Lung (tissue), 12 donors: ENCODE data around the gene GRK1. TPM values are rescaled to one million over a fixed set of nuclear protein-coding genes. Genes with fewer than 3 reads are reported as not detected.

Experiments
- ATAC-seq: fragments of 200-7000 bp; cut with Tn5 transposase; one replicate; pipeline ENCODE4 v1.9.1; 2020; ENCODE audit warnings: moderate number of reproducible peaks; ENCODE audit not compliant: insufficient read depth, low FRiP score
- DNase-seq, 3 donors: peaks; one replicate each; pipeline ENCODE4 v3.0.0-alpha.2; 2013 to 2017
- H3K27ac ChIP-seq, 2 donors: one replicate each; pipeline ENCODE4 v1.5.1; 2013; ENCODE audit warnings: mild to moderate bottlenecking in 2 of 2, moderate library complexity in 2 of 2, control low read depth in 1 of 2, inconsistent platforms in 1 of 2, low read depth in 1 of 2, low read length in 1 of 2
- H3K27me3 ChIP-seq, 3 donors: one replicate each; pipeline ENCODE4 v1.5.1; 2013; ENCODE audit warnings: low read length in 2 of 3; ENCODE audit not compliant: control insufficient read depth in 3 of 3, insufficient read depth in 3 of 3
- H3K36me3 ChIP-seq, 4 donors: one replicate each; pipeline ENCODE4 v1.5.1; 2013; ENCODE audit warnings: low read length in 4 of 4, mild to moderate bottlenecking in 1 of 4, moderate library complexity in 1 of 4; ENCODE audit not compliant: control insufficient read depth in 4 of 4, insufficient read depth in 4 of 4
- H3K4me1 ChIP-seq, 5 donors: one replicate each; pipeline ENCODE4 v1.5.1; 2013; ENCODE audit warnings: low read length in 5 of 5, mild to moderate bottlenecking in 2 of 5, moderate library complexity in 1 of 5; ENCODE audit not compliant: control insufficient read depth in 5 of 5, insufficient read depth in 5 of 5
- H3K4me3 ChIP-seq: one replicate; pipeline ENCODE4 v1.5.1; 2013; ENCODE audit warnings: mild to moderate bottlenecking, control low read depth, moderate library complexity
- H3K9ac ChIP-seq, 2 donors: one replicate each; pipeline ENCODE4 v1.5.1; 2013; ENCODE audit warnings: low read length in 2 of 2, control low read depth in 1 of 2; ENCODE audit not compliant: insufficient read depth in 1 of 2
- H3K9me3 ChIP-seq, 4 donors: one replicate each; pipeline ENCODE4 v1.5.1; 2013; ENCODE audit warnings: low read length in 3 of 4, mild to moderate bottlenecking in 1 of 4, moderate library complexity in 1 of 4; ENCODE audit not compliant: control insufficient read depth in 4 of 4, insufficient read depth in 3 of 4
- WGBS, 2 donors: extraction: QIAGEN DNeasy Blood & Tissue Kit; methylation state at CpG; one replicate each; pipeline ENCODE4 v1.1.7; 2013; 5-methylcytosine and 5-hydroxymethylcytosine counted together
- polyA plus RNA-seq, 2 donors: library from polyadenylated mRNA; stranded (reverse); fragments of 200-250 nt; gene quantifications; one replicate each; pipeline ENCODE4 v1.2.1, GENCODE V29; 2013
- total RNA-seq, 2 donors: library from RNA; depleted of rRNA in 1 of 2; stranded (reverse); fragments of >200 nt in 1 of 2; gene quantifications; one replicate each; pipeline ENCODE4 v1.2.1, GENCODE V29; 2014 to 2021
- TF ChIP-seq, protein P1 (sequence below): IDR thresholded peaks from 2 replicates; pipeline ENCODE4 v1.5.1; 2012; ENCODE audit warnings: mild to moderate bottlenecking; ENCODE audit errors: control extremely low read depth, extremely low read depth
- donor health status: control.
- donor health status: control.
- donor health status: Bipolar disorder and iron deficiency.
- donor health status: healthy.
- donor health status: DM: yes; HTN: yes; CAD: no.

The GRK1 gene
- total and polyA plus RNA-seq, 4 donors: 0.03 to 3.1 TPM; not detected in 2

DNA sequence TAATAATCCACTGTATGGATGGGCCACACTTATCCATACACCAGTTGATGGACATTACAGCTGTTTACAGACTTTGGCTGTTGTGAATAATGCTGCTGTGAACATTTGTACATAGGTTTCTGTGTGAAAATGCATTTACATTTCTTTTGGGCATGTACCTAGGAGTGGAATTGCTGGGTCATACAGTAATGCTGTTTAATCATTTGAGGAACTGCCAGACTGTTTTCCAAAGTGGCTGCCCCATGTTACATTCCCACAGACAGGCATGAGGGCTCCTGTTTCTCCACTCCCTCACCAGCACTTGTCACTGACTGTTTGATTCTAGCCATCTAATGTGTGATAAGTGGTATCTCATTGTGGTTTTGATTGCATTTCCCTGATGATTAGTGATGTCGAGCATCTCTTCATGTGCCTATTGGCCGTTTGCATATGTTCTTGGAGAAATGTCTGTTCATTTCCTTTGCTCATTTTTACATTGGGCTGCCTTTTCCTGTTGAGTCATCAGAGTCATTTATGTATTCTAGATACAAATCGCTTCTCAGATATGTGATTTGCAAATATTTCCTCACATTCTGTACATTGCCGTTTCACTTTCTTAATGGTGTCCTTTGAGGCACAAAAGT lies 104.8 kb downstream of the GRK1 start:
- TF ChIP-seq, protein P1, sequence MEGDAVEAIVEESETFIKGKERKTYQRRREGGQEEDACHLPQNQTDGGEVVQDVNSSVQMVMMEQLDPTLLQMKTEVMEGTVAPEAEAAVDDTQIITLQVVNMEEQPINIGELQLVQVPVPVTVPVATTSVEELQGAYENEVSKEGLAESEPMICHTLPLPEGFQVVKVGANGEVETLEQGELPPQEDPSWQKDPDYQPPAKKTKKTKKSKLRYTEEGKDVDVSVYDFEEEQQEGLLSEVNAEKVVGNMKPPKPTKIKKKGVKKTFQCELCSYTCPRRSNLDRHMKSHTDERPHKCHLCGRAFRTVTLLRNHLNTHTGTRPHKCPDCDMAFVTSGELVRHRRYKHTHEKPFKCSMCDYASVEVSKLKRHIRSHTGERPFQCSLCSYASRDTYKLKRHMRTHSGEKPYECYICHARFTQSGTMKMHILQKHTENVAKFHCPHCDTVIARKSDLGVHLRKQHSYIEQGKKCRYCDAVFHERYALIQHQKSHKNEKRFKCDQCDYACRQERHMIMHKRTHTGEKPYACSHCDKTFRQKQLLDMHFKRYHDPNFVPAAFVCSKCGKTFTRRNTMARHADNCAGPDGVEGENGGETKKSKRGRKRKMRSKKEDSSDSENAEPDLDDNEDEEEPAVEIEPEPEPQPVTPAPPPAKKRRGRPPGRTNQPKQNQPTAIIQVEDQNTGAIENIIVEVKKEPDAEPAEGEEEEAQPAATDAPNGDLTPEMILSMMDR: no peak
- ATAC-seq (no peak), DNase-seq (no peak)
- Histone ChIP-seq H3K4me1 (peaks cover 0 to 7% (median 0%) of the 10 kb centered on the region in 5 donors), H3K9ac (no peak overlapping the region), H3K27me3 (peaks cover 0 to 6% (median 4%) of the 10 kb centered on the region in 3 donors), H3K36me3 (peaks cover 0 to 5% (median 0%) of the 10 kb centered on the region in 4 donors), H3K27ac (no peak overlapping the region), H3K9me3 (peaks cover 0 to 4% (median 3%) of the 10 kb centered on the region in 4 donors), H3K4me3 (no peak overlapping the region)
- 16 to 31% methylated on average over 4 of the region's 4 CpGs for WGBS, 2 donors

DNA sequence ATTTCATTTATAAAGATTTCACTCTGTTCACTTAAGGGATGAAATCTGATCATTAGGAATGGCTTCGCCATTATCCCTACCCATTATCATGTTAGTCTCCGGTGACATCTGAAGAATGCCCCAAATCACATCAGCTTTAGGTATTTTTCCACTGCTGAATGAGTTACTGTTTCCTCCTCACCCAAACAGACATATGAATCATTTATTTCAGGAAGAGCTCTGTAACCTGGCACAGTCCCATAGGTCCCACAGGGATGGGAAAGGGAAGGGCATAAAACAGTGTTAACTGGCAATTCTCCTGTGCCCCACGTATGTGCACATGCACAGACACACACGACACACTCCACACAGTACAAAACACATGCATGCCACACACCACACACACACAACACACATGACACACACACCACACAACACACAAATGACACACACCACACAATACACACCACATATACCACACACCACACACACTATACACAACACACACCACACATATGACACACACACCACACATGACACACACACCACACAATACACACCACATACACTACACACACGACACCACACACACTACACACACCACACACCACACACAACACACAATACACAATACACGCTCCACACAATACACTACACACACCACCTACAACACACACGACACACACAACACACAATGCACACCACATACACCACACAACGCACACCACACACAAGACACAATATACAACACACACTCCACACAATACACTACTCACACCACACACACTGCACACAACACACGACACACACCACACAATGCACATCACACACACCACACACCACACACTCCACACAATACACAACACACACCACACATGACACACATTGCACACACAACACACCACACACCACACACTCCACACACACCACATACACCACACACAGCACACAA lies 107.4 kb downstream of the GRK1 start:
- peaks cover 0 to 8% (median 0%) of the 10 kb centered on the region in 5 donors for H3K4me1 ChIP-seq
- no peak overlapping the region for H3K4me3 ChIP-seq
- no peak overlapping the region for H3K9ac ChIP-seq
- ATAC-seq: no peak
- peaks cover 0 to 4% (median 3%) of the 10 kb centered on the region in 3 donors for H3K27me3 ChIP-seq
- TF ChIP-seq, protein P1: no peak
- H3K27ac ChIP-seq: peak overlapping the region in 1 of 2 donors; percentile 46
- peak in 1 of 3 donors; percentile 16 for DNase-seq
- 79 to 82% methylated on average over 9 of the region's 9 CpGs for WGBS, 2 donors
- peaks cover 0 to 2% (median 0%) of the 10 kb centered on the region in 4 donors for H3K36me3 ChIP-seq
- peaks cover 0 to 5% (median 4%) of the 10 kb centered on the region in 4 donors for H3K9me3 ChIP-seq

DNA sequence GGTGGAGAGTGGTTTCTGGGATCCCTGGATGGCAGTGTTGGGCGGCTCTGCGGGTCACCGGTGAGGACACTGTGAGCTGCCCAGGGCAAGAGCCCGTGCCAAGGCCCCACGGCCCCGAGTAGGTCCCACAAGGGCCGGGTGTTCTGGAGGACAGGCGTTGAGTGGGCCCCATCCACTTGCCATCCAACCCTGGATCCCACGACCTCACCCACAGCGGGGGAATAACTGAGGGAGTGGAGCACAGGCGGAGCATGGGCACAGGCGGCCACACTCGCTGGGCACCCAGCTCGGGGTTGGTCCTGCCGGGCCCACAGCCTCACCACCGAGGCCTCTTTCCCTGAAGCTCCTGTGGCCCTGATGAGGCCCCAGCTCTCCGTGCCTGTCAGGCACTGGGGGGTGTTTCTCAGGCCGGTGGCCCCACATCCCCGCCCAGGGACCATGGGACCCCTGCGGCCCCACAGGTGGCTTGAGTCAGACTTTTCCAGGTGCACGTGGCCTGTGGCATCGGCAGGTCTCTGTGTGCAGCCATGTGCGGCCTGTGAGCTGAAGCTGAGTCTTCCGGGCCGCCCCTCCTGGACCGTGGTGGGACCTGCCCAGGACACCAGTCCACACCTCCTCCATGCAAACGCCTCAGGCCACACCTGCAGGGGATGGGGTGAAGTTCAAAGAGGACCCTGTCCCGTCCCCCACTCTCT lies 108.6 kb downstream of the GRK1 start:
- Histone ChIP-seq H3K4me3 (no peak overlapping the region), H3K4me1 (peaks cover 0 to 8% (median 0%) of the 10 kb centered on the region in 5 donors), H3K36me3 (no peaks in the 10 kb centered on the region), H3K27ac (no peak overlapping the region), H3K9me3 (peaks cover 0 to 5% (median 4%) of the 10 kb centered on the region in 4 donors), H3K9ac (no peak overlapping the region), H3K27me3 (peaks cover 0 to 4% (median 3%) of the 10 kb centered on the region in 3 donors)
- ATAC-seq (no peak), DNase-seq (no peak)
- TF ChIP-seq, protein P1: no peak
- WGBS, 2 donors: 92 to 95% methylated on average over 27 to 28 of the region's 28 CpGs
